Neural crest cell (in vitro differentiated cells): ENCODE results near the gene SLC6A12. TPM values are rescaled to one million over a fixed set of nuclear protein-coding genes. Genes with fewer than 3 reads are reported as not detected.
A peak's percentile ranks its signal among the peaks of the same experiment; 100 is the strongest.

Experiments used
- DNase-seq: peaks from one replicate; pipeline ENCODE4 v3.0.0; 2021; ENCODE audit warnings: low read depth, mixed read lengths, low spot score
- H3K27ac Mint-ChIP-seq: one replicate; pipeline ENCODE4 v1.8.0; 2021; ENCODE audit warnings: mild to moderate bottlenecking, mixed read lengths; ENCODE audit not compliant: unreplicated experiment
- H3K27me3 Mint-ChIP-seq: 2 replicates; pipeline ENCODE4 v1.8.0; 2021; ENCODE audit warnings: low read depth, mild to moderate bottlenecking, mixed read lengths
- H3K36me3 Mint-ChIP-seq: 2 replicates; pipeline ENCODE4 v1.8.0; 2021; ENCODE audit warnings: low read depth, mild to moderate bottlenecking, mixed read lengths
- H3K4me1 Mint-ChIP-seq: 2 replicates; pipeline ENCODE4 v1.8.0; 2021; ENCODE audit warnings: mixed read lengths
- H3K4me3 Mint-ChIP-seq: one replicate; pipeline ENCODE4 v1.8.0; 2021; ENCODE audit warnings: mild to moderate bottlenecking, mixed read lengths
- H3K9me3 Mint-ChIP-seq: 2 replicates; pipeline ENCODE4 v1.8.0; 2021; ENCODE audit warnings: mixed read lengths
- total RNA-seq: library from RNA; stranded (reverse); gene quantifications from 2 replicates; pipeline ENCODE4 v1.2.1, GENCODE V29; 2021
- TF ChIP-seq, protein P1 (sequence below): fragments of 200-600 bp; sonication (generic); conservative IDR thresholded peaks from 2 replicates; pipeline ENCODE4 v1.5.0; 2021; ENCODE audit warnings: antibody characterized with exemption, mild to moderate bottlenecking

SLC6A12 gene
- total RNA-seq, 1 donor from 2014 or later: 0.47 TPM

DNA sequence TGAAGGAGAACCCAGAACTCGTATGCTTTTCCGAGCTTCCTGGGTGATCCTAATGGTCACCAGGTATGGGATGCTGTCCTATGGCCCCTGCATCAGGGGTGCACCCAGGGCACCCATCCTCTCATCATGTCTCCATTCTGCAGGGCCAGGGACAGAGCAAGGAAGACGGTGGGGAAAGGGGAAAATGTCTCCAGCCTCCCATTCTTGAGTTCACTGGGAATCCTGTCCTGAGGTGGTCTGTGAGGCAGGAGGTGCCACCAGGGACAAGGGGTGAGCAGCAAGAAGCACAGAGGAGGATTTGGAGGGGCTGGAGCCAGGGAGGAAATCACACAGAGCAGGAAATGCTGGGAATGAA lies 14.9 kb upstream of the SLC6A12 start:
- TF ChIP-seq, protein P1, sequence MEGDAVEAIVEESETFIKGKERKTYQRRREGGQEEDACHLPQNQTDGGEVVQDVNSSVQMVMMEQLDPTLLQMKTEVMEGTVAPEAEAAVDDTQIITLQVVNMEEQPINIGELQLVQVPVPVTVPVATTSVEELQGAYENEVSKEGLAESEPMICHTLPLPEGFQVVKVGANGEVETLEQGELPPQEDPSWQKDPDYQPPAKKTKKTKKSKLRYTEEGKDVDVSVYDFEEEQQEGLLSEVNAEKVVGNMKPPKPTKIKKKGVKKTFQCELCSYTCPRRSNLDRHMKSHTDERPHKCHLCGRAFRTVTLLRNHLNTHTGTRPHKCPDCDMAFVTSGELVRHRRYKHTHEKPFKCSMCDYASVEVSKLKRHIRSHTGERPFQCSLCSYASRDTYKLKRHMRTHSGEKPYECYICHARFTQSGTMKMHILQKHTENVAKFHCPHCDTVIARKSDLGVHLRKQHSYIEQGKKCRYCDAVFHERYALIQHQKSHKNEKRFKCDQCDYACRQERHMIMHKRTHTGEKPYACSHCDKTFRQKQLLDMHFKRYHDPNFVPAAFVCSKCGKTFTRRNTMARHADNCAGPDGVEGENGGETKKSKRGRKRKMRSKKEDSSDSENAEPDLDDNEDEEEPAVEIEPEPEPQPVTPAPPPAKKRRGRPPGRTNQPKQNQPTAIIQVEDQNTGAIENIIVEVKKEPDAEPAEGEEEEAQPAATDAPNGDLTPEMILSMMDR: no peak
- Mint-ChIP-seq H3K36me3 (no peaks in the 10 kb centered on the region), H3K4me3 (no peak overlapping the region), H3K4me1 (peaks cover 38% of the 10 kb centered on the region), H3K27me3 (peaks cover 24% of the 10 kb centered on the region), H3K9me3 (no peaks in the 10 kb centered on the region), H3K27ac (peak overlapping the region; percentile 27)
- DNase-seq: no peak

DNA sequence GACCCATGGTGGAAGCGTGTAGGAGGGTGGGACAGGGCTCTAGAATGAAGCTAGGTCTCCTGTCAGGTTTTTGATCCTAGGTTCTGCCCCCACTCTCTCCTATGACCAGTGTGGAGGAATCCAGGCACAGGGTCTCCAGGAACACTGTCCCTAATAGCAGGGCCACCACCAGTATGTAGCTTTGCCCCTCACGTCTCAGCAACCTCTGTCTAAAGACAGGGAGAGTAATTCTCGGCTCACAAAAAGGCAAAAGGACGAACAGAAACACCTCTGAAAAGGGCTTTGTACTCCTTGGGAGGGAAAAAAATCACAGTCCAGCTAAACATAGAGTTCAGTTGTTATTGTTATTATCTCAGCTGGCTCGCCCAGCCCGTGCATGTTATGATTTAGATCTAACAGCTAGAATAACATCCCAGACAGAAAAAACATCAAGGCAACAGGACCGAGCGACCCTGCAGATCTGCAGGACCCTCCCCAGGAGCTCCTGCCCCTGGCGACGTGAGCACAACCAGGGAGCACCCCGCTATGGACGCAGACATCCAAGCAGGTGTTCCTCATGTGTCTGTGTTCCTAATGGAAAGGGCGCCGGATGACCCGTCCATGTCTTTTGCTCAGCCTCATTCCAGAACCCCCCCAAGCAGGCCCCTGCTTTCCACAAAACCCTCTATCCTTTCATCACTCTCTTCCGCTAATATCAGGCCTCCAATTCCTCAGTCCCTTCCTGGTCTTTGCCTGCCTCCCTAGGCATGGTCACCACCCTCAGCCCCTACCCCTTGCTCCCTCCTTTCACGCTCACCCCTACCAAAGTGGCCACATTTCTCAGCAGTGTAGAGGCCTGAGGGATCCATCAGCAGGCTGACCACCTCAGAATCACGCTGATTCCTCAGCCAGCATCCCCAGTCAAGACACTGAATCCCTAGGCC lies 14.2 kb upstream of the SLC6A12 start:
- no peaks in the 10 kb centered on the region for H3K36me3 Mint-ChIP-seq
- no peak for DNase-seq
- peaks cover 24% of the 10 kb centered on the region for H3K27me3 Mint-ChIP-seq
- H3K4me3 Mint-ChIP-seq: no peak overlapping the region
- H3K9me3 Mint-ChIP-seq: no peaks in the 10 kb centered on the region
- TF ChIP-seq, protein P1: no peak
- H3K27ac Mint-ChIP-seq: peak overlapping the region; percentile 27
- H3K4me1 Mint-ChIP-seq: peaks cover 38% of the 10 kb centered on the region

- Mint-ChIP-seq H3K4me3 (no peak overlapping the region), H3K36me3 (no peaks in the 10 kb centered on the region), H3K27me3 (peaks cover 24% of the 10 kb centered on the region), H3K9me3 (no peaks in the 10 kb centered on the region), H3K4me1 (peaks cover 38% of the 10 kb centered on the region), H3K27ac (no peak overlapping the region)
- TF ChIP-seq, protein P1: no peak
- DNase-seq: no peak
Observed at GRCh38 chr12:227286-227915, 13.4 kb upstream of the SLC6A12 start.

GRCh38 chr12:226401-226800 lies 12.4 kb upstream of the SLC6A12 start:
- no peak for DNase-seq
- TF ChIP-seq, protein P1: no peak

GRCh38 chr12:225012-225411 lies 11.1 kb upstream of the SLC6A12 start:
- Mint-ChIP-seq H3K4me1 (peaks cover 17% of the 10 kb centered on the region), H3K9me3 (no peaks in the 10 kb centered on the region), H3K4me3 (no peak overlapping the region), H3K27ac (peak overlapping the region; percentile 57), H3K36me3 (no peaks in the 10 kb centered on the region), H3K27me3 (peaks cover 21% of the 10 kb centered on the region)
- TF ChIP-seq, protein P1: no peak
- no peak for DNase-seq

More at GRCh38 chr12:226401-226800, 12.4 kb upstream of the SLC6A12 start:
- Mint-ChIP-seq H3K36me3 (no peaks in the 10 kb centered on the region), H3K27me3 (peaks cover 24% of the 10 kb centered on the region), H3K27ac (no peak overlapping the region), H3K4me1 (peaks cover 31% of the 10 kb centered on the region), H3K4me3 (no peak overlapping the region), H3K9me3 (no peaks in the 10 kb centered on the region)
